Stimulated activated naive CD4-positive, alpha-beta T cell (primary cell): ENCODE data around the gene IPO4.
A peak's percentile ranks its signal among the peaks of the same experiment; 100 is the strongest.

Experiments
- DNase-seq, 6 experiments: peaks; one replicate each; lab custom pipeline; 2025; lab: John Stamatoyannopoulos, UW

The IPO4 gene

GRCh38 chr14:24132061-24132685, 56.4 kb downstream of the IPO4 start:
- peak in 5 of 6 experiments; percentile 23 to 67 (median 30) for DNase-seq

DNA sequence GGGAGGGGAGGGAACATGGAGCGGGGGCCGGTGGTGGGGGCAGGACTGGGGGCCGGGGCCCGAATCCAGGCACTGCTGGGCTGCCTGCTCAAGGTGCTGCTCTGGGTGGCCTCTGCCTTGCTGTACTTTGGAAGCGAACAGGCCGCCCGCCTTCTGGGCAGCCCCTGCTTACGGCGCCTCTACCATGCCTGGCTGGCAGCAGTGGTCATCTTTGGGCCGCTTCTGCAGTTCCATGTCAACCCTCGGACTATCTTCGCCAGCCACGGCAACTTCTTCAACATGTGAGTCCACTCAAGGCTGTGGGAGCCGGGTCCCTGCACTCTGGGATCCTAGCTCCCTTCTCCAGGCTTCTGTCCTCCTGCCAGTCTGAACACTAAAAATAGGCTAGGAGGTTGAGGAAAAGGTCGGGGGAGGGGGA, 57.1 kb downstream of the IPO4 start:
- DNase-seq: no peak

DNA sequence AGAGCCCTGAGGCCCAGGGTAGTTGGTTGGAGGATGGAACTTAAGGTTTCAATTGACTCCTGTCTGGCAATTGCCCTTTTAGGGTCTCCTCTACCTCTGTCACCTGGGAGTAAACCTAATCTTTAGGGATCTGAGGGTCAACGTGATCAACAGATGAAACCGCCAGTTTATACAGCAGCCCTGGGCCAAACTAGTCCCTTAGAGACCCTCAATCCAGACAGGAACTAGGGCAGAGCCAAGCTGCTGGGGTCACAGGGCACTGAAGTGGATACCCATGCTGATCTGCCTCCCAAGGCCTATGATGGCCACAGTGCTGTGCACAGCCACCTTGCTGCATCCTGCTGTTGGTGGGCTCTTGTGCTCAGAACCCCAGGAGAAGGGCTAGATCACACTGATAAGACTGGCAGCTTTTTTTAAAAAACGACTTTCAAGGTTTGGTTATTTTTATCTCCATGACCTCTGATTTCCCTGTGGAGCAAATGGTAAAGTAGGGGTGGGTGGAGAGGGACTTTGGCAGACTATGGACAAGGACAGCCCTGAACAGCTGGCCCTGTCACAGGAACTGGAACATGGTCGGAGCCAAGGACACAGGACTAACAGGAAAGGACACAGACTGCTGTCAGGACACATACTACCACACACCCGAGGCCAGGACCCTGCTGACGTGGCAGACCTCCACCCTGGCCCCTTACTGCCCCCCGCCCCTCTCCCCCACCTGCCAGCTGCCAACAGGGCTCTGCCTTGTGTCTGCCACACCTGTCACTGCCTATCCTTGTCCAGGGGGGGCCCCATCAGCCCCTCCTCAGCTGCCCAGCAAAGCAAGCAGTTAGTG, 57.7 kb downstream of the IPO4 start:
- no peak for DNase-seq

GRCh38 chr14:24130380-24130716, 58.3 kb downstream of the IPO4 start, which contains the start of gene FITM1:
Gene FITM1, plus strand, starts transcription at chr14:24130659. Its CDS starts 905 bp downstream, at chr14:24131564.
- DNase-seq: no peak
